NCI-H460 (cell line): Measurements from ENCODE around the gene PAK5. TPM values are rescaled to one million over a fixed set of nuclear protein-coding genes. Genes with fewer than 3 reads are reported as not detected.
"Not testable (repeated sequence)": the region's sequence is repeated elsewhere in the genome, so short reads cannot be mapped to it uniquely, and the experiment has no call there.

Experiments used
- DNase-seq: peaks from one replicate; pipeline ENCODE4 v3.0.0-alpha.2; 2016; ENCODE audit warnings: low read depth; ENCODE audit errors: extremely low read depth
- total RNA-seq: library from RNA; depleted of rRNA; stranded (reverse); fragments of >200 nt; shearing (Covaris generic); gene quantifications from 2 replicates; pipeline ENCODE4 v1.2.3, GENCODE V29; 2014

PAK5 gene
- total RNA-seq, 1 experiment from 2014 or later, result not detected

DNA sequence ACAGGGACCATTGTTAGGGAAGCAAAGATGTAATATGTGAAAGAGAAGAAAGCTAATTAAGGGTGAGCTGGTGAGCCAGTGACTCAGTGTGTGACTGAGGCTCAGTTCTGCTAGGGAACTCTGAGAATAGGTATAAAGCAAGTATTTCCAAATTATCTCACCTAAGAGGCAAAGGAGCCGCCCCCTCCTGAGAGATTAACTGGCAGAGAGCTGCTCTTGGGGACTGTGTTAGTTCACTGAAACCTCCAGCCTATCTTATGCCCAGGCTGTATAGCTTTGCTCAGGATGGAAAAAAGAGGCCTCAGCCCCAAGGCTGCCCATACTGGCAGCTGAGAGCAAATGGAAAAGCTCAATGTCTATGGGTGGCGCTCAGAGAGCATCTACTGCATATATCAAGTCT lies 152.0 kb downstream of the PAK5 start:
- no peak for DNase-seq

DNA sequence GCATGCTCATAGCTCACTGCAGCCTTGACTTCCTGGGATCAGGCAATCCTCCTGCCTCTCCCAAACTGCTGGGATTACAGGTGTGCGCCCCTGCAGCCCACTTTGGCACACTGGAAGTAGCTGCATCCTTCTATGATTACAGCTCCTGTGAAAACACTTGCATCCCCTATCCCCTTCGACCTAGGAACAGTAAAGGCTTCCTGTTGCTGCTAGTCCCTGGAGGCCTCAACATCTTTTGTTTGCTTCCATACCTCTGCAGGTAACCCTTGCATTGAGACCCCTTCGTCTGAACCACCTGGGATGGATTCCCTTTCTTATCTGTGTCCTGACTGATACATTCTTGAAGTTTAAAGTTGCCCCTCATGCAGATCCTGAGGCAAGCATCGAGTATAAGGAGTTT lies 152.4 kb downstream of the PAK5 start:
- DNase-seq, result no peak

DNA sequence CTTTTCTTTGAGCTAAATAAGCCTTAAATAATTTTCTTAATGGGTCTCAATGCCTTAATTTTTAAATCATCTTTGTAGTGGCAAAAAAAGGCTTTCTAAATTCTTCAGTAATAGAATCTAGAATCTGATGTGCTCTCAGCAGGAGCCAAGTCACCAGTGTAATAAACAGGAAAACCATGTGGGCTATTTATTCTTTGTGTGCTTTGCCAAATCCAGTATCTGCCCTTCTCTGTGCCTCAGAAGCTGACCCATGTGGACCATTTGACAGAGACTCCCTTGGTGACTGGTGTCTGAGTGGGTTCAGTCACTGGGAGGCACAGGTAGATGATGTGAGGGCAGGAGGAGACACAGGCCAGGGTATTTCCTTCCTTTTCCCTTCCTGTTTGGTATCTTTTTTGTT lies 152.9 kb downstream of the PAK5 start:
- no peak for DNase-seq

DNA sequence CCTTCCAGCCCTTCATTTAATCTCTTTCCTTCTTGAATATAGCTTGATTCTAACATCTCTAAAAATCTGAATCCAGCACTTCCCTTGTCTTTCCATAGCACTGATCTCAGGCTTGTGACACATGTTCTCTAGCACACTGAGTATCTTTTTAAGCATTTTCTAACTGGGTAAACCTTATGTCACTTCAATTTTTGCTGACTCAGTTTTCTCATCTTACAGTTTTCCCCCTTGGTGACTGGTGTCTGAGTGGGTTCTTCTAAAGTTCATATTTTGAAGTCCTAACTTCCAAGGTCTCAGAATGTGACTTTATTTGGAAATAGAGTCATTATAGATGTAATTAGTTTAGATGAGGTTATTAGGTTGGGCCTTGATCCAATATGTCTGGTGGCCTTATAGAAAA lies 153.9 kb downstream of the PAK5 start:
- no peak for DNase-seq

DNA sequence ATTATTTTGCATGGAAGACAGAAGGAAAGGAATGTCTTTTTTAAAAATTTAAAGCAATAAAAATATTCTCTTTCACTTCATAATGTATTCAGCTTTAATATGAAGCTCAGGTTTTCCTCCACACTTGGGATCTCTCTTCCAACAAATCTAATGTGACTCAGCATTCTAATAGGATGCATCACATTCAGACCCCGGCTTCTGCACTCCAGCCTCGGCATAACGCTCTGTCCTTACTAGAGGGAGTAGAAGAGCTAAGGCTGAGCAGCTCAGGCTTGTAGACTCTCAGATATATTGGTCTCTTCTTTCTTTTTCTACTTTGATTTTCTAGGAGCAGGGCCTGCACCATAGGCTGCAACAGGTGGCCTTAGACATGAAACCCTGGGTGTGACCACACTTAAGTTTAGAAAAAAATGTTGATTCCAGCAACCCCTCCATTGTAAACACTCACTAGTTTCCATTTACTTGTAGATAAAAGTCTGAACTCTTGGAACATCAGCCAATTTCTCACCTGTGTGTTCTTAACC lies 161.7 kb downstream of the PAK5 start:
- no peak for DNase-seq

GRCh38 chr20:9672981-9673380 lies 165.9 kb downstream of the PAK5 start:
- DNase-seq, result no peak

DNA sequence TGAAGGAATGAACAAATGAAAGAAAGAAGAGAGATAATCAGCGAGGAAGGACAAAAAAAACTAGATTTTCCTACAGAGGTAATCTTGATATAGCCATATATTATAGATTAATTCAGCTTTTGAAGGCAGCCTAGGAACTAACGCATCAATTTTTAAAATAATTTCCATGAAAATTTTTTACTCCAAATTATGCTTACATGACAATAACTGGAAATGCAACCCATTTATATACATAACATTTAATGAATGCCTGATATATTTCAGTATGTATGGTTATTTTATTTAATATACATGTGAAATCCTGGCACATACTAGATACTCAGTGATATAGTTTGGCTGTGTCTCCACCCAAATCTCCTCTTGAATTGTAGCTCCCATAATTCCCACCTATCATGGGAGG lies 166.8 kb downstream of the PAK5 start:
- DNase-seq, result no peak

- DNase-seq, result no peak
Measured at GRCh38 chr20:9668381-9668780, 170.5 kb downstream of the PAK5 start.

DNA sequence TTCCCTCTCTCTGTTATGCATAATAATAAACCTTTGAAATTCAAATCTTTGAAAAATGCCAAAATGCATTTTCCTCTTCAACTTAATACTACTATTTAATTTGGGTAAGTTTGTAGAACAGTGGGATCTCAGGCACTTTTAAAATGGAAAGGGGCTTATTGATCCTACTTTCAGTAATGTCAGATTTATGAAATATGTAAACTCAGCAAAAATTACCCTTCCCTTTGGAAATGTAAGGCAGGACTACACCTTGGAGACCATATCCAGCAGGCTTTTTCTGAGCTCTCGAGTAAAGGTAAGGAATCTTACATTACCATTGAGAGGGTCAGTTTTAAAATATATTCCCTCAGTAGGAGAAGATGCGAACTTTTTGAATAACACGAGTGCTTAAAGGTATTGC lies 175.5 kb downstream of the PAK5 start:
- DNase-seq, result no peak

DNA sequence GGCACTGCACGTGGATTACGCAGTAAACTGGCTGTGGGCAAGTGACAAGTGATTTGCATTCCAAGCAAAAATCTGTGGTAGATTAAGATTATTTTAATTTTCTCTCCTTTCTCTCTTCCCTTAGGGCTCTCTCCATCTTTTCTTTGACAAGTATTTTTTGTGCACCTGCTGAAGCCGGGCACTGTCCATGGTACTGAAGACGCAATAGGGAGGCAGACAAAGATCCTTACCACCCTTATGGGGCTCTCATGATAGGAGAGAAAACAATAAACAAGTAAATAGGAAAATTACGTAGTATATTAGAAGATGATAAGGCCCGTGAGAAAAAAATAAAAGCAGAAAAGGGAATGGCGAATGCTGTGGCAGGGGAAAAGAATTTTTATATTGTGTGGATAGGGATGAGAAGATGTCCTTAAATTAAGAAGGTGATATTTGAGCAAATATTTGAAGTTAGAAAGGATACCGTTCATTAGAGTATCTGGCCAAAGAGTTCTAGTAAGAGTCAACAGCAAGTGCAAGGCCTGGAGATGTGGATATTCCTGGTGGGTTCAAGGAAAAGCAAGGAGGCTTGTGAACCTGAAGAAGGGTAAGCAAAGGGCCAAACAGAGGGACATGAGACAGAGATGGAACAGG lies 178.5 kb downstream of the PAK5 start:
- DNase-seq, result peak; percentile 6

- DNase-seq, result no peak
Measured at GRCh38 chr20:9647741-9648140, 191.1 kb downstream of the PAK5 start.

DNA sequence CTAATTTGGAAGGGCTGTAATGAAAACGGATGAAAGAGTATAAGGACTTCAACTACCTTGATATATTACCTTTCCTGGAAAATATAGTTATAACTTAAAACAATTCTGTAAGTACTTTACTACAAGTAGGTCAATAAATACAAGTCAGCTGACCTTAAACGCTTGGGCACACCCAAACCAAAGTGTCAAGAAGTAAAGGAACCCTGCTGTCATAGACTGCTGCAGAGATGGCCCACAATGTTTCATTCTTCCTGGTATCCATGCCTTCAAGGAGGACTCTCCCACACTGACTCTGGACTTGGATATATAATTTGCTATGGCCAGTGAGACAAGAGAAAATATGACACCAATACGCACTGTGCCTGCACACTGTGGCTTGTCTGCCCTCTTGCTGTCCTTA lies 192.5 kb downstream of the PAK5 start:
- no peak for DNase-seq

DNA sequence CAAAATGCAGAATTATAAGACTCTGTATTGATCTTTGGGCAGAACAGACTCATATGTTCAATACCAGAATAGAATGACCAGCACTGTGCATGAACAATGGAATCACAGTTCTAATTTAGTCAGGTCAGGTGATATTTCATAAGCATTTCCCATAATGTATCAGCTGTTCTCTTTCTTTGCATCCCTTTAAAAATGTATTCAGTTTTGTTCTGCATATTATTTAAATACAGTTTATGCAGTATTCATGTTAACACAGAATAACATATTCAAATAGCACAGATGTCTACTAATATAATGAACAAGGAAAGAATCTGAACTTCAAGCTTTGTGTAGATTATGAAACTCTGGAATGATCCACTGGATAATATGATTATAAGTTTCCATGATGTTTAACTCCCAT lies 196.0 kb downstream of the PAK5 start:
- DNase-seq, result no peak

DNA sequence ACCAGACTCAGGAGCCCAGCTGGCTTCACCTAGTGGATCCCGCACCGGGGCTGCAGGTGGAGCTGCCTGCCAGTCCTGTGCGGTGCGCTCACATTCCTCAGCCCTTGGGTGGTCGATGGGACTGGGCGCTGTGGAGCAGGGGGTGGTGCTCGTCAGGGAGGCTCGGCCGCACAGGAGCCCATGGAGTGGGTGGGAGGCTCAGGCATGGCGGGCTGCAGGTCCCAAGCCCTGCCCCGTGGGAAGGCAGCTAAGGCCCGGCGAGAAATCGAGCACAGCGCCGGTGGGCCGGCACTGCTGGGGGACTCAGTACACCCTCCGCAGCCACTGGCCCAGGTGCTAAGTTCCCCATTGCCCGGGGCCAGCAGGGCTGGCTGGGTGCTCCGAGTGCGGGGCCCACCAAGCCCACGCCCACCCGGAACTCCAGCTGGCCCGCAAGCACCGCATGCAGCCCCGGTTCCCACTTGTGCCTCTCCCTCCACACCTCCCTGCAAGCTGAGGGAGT lies 197.3 kb downstream of the PAK5 start:
- not testable (repeated sequence) for DNase-seq

DNA sequence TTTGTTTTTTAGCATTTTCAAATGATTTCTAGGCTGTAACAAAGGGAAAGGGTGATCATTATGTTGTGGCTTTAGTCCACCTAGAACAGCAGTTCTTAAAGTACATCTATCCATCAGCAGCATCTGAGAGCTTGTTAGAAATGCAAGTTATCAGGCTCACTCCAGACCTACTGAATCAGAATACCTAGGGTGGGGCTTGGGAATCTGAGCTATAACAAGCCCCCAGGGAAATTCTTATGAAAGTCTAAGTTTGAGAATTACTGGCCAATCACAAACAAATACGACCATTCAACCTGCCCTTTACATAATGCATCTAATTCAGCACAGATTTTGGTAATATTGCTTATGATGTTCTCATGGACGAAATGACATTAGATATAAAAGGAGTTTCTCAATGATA lies 201.0 kb downstream of the PAK5 start:
- no peak for DNase-seq

DNA sequence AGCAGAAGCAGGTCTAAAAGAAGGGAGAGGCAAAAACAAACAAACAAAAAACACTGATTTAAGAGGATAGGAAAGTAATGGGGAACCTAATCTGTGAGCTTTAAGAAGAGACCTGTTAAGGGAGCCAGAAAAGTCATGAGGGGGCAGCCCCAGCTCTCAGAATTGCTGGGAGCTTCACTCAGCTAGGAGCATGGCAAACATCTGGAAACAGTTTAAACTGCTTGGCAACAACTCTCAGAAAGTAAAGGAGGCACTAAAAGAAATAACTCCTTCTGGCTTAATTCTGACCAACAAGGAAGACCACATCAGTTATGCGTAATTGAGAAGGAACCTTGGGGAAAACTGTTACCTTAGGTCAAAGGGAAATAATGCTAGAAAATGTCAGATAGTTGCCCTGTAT lies 203.1 kb downstream of the PAK5 start:
- no peak for DNase-seq

DNA sequence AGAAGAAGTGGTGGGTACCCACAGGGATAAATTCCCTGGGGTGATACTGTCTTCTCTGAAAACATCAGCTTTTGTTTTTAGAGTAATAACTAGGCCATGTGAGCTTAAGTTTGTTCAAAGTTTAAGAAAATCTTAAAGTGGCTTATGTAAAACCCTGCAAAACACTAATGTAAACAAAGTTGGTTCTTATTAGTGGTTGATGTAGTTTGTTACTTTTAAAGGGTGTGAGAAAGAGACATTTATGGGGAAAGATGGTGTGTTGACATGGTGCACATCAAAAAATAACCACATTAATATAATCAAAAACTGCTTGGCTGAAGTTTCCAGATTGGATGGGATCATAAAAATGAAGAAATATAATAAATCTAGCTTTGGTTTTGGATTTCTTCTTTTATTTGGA lies 204.5 kb downstream of the PAK5 start:
- no peak for DNase-seq

DNA sequence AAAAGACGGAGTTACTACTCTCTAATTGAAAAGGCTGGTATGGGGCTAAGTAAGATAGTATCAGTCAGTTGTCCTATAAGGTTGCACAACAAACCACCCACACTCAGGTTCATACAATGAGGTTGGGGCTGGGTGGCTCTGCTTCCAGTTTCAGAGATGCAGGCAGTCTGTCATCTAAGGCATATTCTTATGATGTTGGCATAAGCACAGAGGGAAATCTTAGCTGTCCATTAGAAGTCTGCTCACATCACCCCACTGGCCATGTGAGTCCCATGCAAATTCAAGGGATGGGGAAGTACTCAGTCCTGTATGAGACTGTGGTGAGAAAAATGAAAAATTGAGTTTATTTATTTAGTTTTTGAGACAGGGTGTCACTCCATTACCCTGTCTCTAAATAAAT lies 205.9 kb downstream of the PAK5 start:
- DNase-seq, result no peak

- no peak for DNase-seq
Measured at GRCh38 chr20:9632265-9632664, 206.6 kb downstream of the PAK5 start.

DNA sequence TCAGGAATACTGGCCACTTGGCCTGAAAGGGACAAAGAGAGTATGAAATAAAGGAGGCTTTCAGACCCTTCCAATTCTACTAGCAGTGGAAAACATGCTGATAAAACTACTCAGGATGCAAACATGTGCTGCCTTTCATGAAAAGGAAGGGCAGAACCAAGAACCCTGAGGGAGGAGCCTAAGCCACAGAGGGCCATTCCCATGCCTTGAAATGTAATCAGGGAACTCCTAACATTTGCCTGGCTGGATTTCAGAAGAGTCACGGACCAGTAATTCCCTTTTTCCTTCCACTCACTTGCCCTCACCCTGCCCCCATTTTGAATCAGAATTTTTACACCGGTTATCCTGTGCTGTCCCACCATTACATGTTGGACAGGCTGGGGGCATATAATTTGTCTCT lies 208.3 kb downstream of the PAK5 start:
- no peak for DNase-seq

DNA sequence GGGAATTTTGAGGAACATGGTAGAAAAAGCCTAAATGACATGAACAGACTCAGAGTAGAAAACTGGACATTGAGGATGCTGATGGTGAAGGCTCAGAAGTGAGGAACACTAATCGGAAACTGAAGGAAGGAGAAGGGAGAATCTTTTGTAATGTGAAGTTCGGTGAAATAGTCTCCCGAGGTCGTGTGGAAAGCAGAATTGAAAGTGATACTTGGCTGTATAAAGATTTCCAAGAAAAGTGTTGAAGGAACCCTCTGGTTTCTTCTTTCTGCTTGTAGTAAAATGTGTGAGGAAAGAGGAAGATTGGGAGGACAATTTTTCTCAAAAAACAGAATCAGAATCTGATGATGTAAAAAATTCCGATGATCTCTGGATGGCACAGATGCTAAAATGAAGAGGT lies 209.0 kb downstream of the PAK5 start:
- DNase-seq, result no peak

DNA sequence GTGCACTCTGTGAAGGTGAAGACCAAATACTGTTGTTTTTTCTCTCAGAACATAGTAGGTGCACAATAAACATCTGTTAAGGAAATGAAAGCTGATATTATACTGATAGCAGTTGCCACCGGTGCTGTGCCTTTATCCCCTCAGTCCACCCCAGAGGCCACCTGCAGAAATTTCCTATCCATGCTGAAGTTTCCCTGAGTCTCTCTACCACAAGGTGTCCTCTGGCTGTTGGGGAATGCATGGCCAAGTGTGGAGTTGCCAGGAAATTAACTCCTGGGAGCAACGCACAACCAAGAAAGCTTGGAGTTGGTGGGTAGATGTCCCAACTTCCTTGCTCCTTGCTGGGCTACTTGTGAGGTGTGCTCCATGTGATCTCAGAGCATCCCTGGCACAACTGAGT lies 210.3 kb downstream of the PAK5 start:
- DNase-seq, result no peak

DNA sequence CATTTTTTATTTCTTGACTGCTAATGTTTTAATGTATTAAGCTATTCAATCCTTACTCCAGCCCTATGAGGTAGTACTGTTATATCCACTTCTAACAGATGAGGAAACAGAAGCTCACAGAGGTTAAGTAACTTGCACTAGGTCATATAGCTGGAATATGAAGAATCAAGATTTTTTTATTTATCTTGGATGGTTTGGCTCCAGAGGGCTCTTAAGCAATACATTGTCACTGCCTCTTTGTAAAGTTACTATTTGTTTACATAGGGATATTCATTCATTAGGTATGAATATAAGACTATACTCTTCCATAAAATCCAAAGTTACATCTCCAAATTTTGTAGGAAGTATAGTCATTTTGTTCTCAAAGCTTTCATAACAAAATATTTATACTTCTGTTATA lies 210.7 kb downstream of the PAK5 start:
- DNase-seq, result no peak
